A549 (cell line): ENCODE results near the gene MAP3K10. TPM values are rescaled to one million over a fixed set of nuclear protein-coding genes. Genes with fewer than 3 reads are reported as not detected.

ENCODE experiments used
- ATAC-seq, 2 experiments: fragments of 200-7000 bp in 1 of 2; fragments of >200 bp in 1 of 2; cut with Nextera tagmentation in 1 of 2; cut with Tn5 transposase in 1 of 2; 3 replicates each; pipeline versions ENCODE4 v1.8.0 to v1.9.1; 2018 to 2020; ENCODE audit warnings: mild to moderate bottlenecking in 1 of 2, moderate library complexity in 1 of 2
- CTCF ChIA-PET: fragments of 300-600 bp; sonication (Branson Sonifier 250); formaldehyde crosslinking; extraction: SDS; loops from one replicate; lab custom pipeline; 2021; ENCODE audit warnings: antibody characterized with exemption, inconsistent platforms; lab: Yijun Ruan, JAX
- POLR2A ChIA-PET: fragments of 350-600 bp; formaldehyde crosslinking; extraction: SDS; loops from one replicate; lab custom pipeline; 2021; ENCODE audit warnings: antibody characterized with exemption, inconsistent platforms; lab: Yijun Ruan, JAX
- DNase-seq, 2 experiments: peaks; one replicate each; pipeline versions ENCODE4 v3.0.0 to v3.0.0-alpha.2; 2011 to 2016; ENCODE audit warnings: low read depth in 1 of 2, low spot score in 1 of 2
- FAIRE-seq: peaks from 2 replicates; lab custom pipeline; 2011; peaks lifted over from hg19 to GRCh38; lab: Jason Lieb, UNC
- H3K27ac ChIP-seq, 2 experiments: fragments of >200 bp; sonication (Bioruptor Twin); formaldehyde crosslinking; 3 replicates each; pipeline ENCODE4 v1.5.1; 2016 to 2017
- H3K4me1 ChIP-seq: fragments of >200 bp; sonication (Bioruptor Twin); formaldehyde crosslinking; 3 replicates; pipeline ENCODE4 v1.6.1; 2016
- H3K4me2 ChIP-seq: fragments of >200 bp; sonication (Bioruptor Twin); formaldehyde crosslinking; 3 replicates; pipeline ENCODE4 v1.6.1; 2016
- H3K4me3 ChIP-seq: fragments of >200 bp; sonication (Bioruptor Twin); formaldehyde crosslinking; 3 replicates; pipeline ENCODE4 v1.5.1; 2016
- H3K9me3 ChIP-seq: fragments of >200 bp; sonication (Bioruptor Twin); formaldehyde crosslinking; 3 replicates; pipeline ENCODE4 v1.6.1; 2016
- ATOH8 ChIP-seq: fragments of 250-450 bp; sonication (Bioruptor Pico); IDR thresholded peaks from 2 replicates; pipeline ENCODE4 v1.5.0; 2020; ENCODE audit warnings: low read depth, mild to moderate bottlenecking, moderate library complexity
- BCL3 ChIP-seq: fragments of >200 bp; sonication (Bioruptor Twin); formaldehyde crosslinking; IDR thresholded peaks from 3 replicates; pipeline ENCODE4 v1.6.1; 2016
- CBX8 ChIP-seq: fragments of 200-600 bp; sonication (generic); IDR thresholded peaks from 2 replicates; pipeline ENCODE4 v1.6.1; 2016
- CHD2 ChIP-seq: fragments of 150-350 bp; IDR thresholded peaks from 2 replicates; pipeline ENCODE4 v1.6.1; 2014; ENCODE audit warnings: low read length; ENCODE audit not compliant: partially characterized antibody
- CTCF ChIP-seq: fragments of >200 bp; sonication (Bioruptor Twin); formaldehyde crosslinking; IDR thresholded peaks from 3 replicates; pipeline ENCODE4 v1.5.1; 2016
- E2F6 ChIP-seq: IDR thresholded peaks from 2 replicates; pipeline ENCODE4 v1.6.1; 2012; ENCODE audit warnings: low read depth, borderline replicate concordance
- EHF ChIP-seq: fragments of 250-450 bp; sonication (Bioruptor Pico); IDR thresholded peaks from 2 replicates; pipeline ENCODE4 v1.5.0; 2020; ENCODE audit warnings: mild to moderate bottlenecking
- EHMT2 ChIP-seq: fragments of 200-600 bp; sonication (generic); IDR thresholded peaks from 2 replicates; pipeline ENCODE4 v1.6.1; 2016; ENCODE audit warnings: antibody characterized with exemption, low read depth, mild to moderate bottlenecking, moderate library complexity
- EP300 ChIP-seq, 2 experiments: fragments of >200 bp; sonication (Bioruptor Twin); formaldehyde crosslinking; IDR thresholded peaks; 2 replicates in 1 of 2; 3 replicates in 1 of 2; pipeline ENCODE4 v1.6.1; 2016 to 2017
- FOSL2 ChIP-seq, 2 experiments: fragments of 450-650 bp in 1 of 2; fragments of >200 bp in 1 of 2; sonication (Bioruptor Twin) in 1 of 2; formaldehyde crosslinking; IDR thresholded peaks; 2 replicates each; pipeline versions ENCODE4 v1.5.0 to v1.6.1; 2016 to 2020; ENCODE audit warnings: mild to moderate bottlenecking in 1 of 2, moderate library complexity in 1 of 2
- GATA3 ChIP-seq: IDR thresholded peaks from 2 replicates; pipeline ENCODE4 v1.6.1; 2012; ENCODE audit warnings: borderline replicate concordance
- HES2 ChIP-seq: fragments of >200 bp; sonication (Bioruptor Twin); formaldehyde crosslinking; IDR thresholded peaks from 2 replicates; pipeline ENCODE4 v1.6.1; 2016
- HMGXB4 ChIP-seq: fragments of 250-450 bp; sonication (Bioruptor Pico); IDR thresholded peaks from 2 replicates; pipeline ENCODE4 v1.5.0; 2021; ENCODE audit warnings: mild to moderate bottlenecking, moderate library complexity, borderline replicate concordance
- HOXA7 ChIP-seq: fragments of 250-450 bp; sonication (Bioruptor Pico); IDR thresholded peaks from 2 replicates; pipeline ENCODE4 v1.5.0; 2020; ENCODE audit warnings: mild to moderate bottlenecking, moderate library complexity
- HOXB5 ChIP-seq: fragments of 250-450 bp; sonication (Bioruptor Pico); IDR thresholded peaks from 2 replicates; pipeline ENCODE4 v1.5.0; 2020; ENCODE audit warnings: mild to moderate bottlenecking, moderate library complexity
- JUNB ChIP-seq: fragments of >200 bp; sonication (Bioruptor Twin); formaldehyde crosslinking; IDR thresholded peaks from 2 replicates; pipeline ENCODE4 v1.6.1; 2016
- KDM1A ChIP-seq: fragments of 200-600 bp; sonication (generic); IDR thresholded peaks from 2 replicates; pipeline ENCODE4 v1.6.1; 2016; ENCODE audit warnings: low read depth, mild to moderate bottlenecking
- MAZ ChIP-seq: fragments of 150-350 bp; IDR thresholded peaks from 2 replicates; pipeline ENCODE4 v1.6.1; 2014; ENCODE audit warnings: antibody characterized with exemption, low read depth, low read length, borderline replicate concordance
- POLR2A ChIP-seq: IDR thresholded peaks from 2 replicates; pipeline ENCODE4 v1.6.1; 2012; ENCODE audit warnings: mild to moderate bottlenecking, low read length
- POLR2AphosphoS2 ChIP-seq: conservative IDR thresholded peaks from 2 replicates; pipeline ENCODE4 v1.6.1; 2012; ENCODE audit warnings: low read length, improper control_type of control experiment, inconsistent platforms
- RAD21 ChIP-seq, 2 experiments: fragments of >200 bp in 1 of 2; sonication (Bioruptor Twin) in 1 of 2; formaldehyde crosslinking in 1 of 2; IDR thresholded peaks in 1 of 2; conservative IDR thresholded peaks in 1 of 2; 2 replicates in 1 of 2; 3 replicates in 1 of 2; pipeline ENCODE4 v1.6.1; 2012 to 2018; ENCODE audit warnings: inconsistent platforms in 1 of 2
- RARB ChIP-seq: fragments of 250-450 bp; sonication (Bioruptor Pico); IDR thresholded peaks from 2 replicates; pipeline ENCODE4 v1.8.0; 2021; ENCODE audit warnings: mild to moderate bottlenecking, moderate library complexity
- REST ChIP-seq: fragments of 200-600 bp; sonication (generic); IDR thresholded peaks from 2 replicates; pipeline ENCODE4 v1.6.1; 2016; ENCODE audit warnings: antibody characterized with exemption, mild to moderate bottlenecking, moderate library complexity
- RFX5 ChIP-seq: fragments of 450-650 bp; IDR thresholded peaks from 2 replicates; pipeline ENCODE4 v1.7.1; 2014; ENCODE audit warnings: antibody characterized with exemption, mild to moderate bottlenecking, moderate library complexity
- RNF2 ChIP-seq: fragments of 200-600 bp; sonication (generic); IDR thresholded peaks from 2 replicates; pipeline ENCODE4 v1.6.1; 2016; ENCODE audit warnings: low read depth, mild to moderate bottlenecking, antibody characterized with exemption, moderate library complexity, borderline replicate concordance
- SMC3 ChIP-seq: fragments of >200 bp; sonication (Bioruptor Twin); formaldehyde crosslinking; IDR thresholded peaks from 3 replicates; pipeline ENCODE4 v1.6.1; 2018; ENCODE audit warnings: inconsistent platforms
- SREBF2 ChIP-seq: fragments of 450-650 bp; IDR thresholded peaks from 2 replicates; pipeline ENCODE4 v1.6.1; 2014; ENCODE audit warnings: mild to moderate bottlenecking, moderate library complexity
- TFCP2L1 ChIP-seq: fragments of 250-450 bp; sonication (Bioruptor Pico); IDR thresholded peaks from 2 replicates; pipeline ENCODE4 v1.5.0; 2021; ENCODE audit warnings: mild to moderate bottlenecking
- ZFP36 ChIP-seq: fragments of 450-650 bp; IDR thresholded peaks from 2 replicates; pipeline ENCODE4 v1.6.1; 2014; ENCODE audit warnings: borderline replicate concordance; ENCODE audit not compliant: partially characterized antibody
- ZNF302 ChIP-seq: fragments of 250-450 bp; sonication (Bioruptor Pico); IDR thresholded peaks from 2 replicates; pipeline ENCODE4 v1.9.0; 2021; ENCODE audit warnings: inconsistent platforms, mild to moderate bottlenecking, moderate library complexity
- WGBS: methylation state at CpG from one replicate; pipeline ENCODE4 v1.1.6; 2017; ENCODE audit errors: missing lambda C conversion rate; 5-methylcytosine and 5-hydroxymethylcytosine counted together
- polyA plus RNA-seq, 4 experiments: library from polyadenylated mRNA; depleted of rRNA in 3 of 4; stranded (reverse); fragments of >200 nt; fragmentation: RNase III in 1 of 4; extraction: RNeasy Plus Mini Kit Qiagen cat#74134 plus additional on column Dnase treatment in 1 of 4; gene quantifications; 2 replicates in 3 of 4; 3 replicates in 1 of 4; pipeline ENCODE4 v1.2.3, GENCODE V29; 2011 to 2017

The MAP3K10 gene
- polyA plus RNA-seq, 2 of the 4 experiments (the other 2 are of a cell fraction): 6.6 to 21.0 TPM

- peak; percentile 97 to 100 for DNase-seq
- POLR2A ChIA-PET: no interaction called here
- peak; percentile 100 for FAIRE-seq
- Histone ChIP-seq H3K27ac (no peak overlapping the region), H3K4me2 (no peak overlapping the region), H3K4me3 (no peak overlapping the region), H3K4me1 (peaks cover 36% of the 10 kb centered on the region), H3K9me3 (peaks cover 5% of the 10 kb centered on the region; the same call in 2 of the 3 replicates)
- 65% methylated on average over 41 of the region's 41 CpGs for WGBS
- CTCF ChIA-PET: interaction anchor here (0.6 to 8.0 kb wide), 25 partner anchors 9 to 87 kb away, joined by 3 to 149 read pairs (median 4); partner anchors contain the start of gene MAP3K10
- peak; percentile 30 to 75 for ATAC-seq
- TF ChIP-seq HOXB5 (CRISPR knock-in tag) (no peak), ZNF302 (no peak), SMC3 (peak; percentile 99), EP300 (IDR thresholded peaks at IDR 0.05) (no peak), FOSL2 (IDR thresholded peaks at IDR 0.05) (no peak), FOSL2 (CRISPR knock-in tag; IDR thresholded peaks at IDR 0.05) (no peak), RARB (no peak), KDM1A (no peak), EHMT2 (no peak), TFCP2L1 (CRISPR knock-in tag) (no peak), ZFP36 (no peak), SREBF2 (no peak), EHF (CRISPR knock-in tag) (no peak), MAZ (no peak), POLR2A (no peak), HMGXB4 (CRISPR knock-in tag) (no peak), CHD2 (no peak), GATA3 (no peak), BCL3 (no peak), E2F6 (no peak), RNF2 (no peak), CBX8 (no peak), JUNB (no peak), POLR2AphosphoS2 (no peak), RAD21 (conservative IDR thresholded peaks at IDR 0.05 in 1 of 2, IDR thresholded peaks at IDR 0.05 in 1 of 2) (peak; percentile 98 to 99), CTCF (peak; percentile 99), REST (peak; percentile 92), ATOH8 (CRISPR knock-in tag) (no peak), HOXA7 (CRISPR knock-in tag) (no peak), HES2 (no peak), RFX5 (peak; percentile 98)
Observed at GRCh38 chr19:40221858-40222619, 30.8 kb downstream of the MAP3K10 start.
